Sciatic nerve (tissue), 2 donors: ENCODE results near the gene DIO1. TPM values are rescaled to one million over a fixed set of nuclear protein-coding genes. Genes with fewer than 3 reads are reported as not detected.
"Not testable (repeated sequence)": the region's sequence is repeated elsewhere in the genome, so short reads cannot be mapped to it uniquely, and the experiment has no call there.

Source experiments
- ATAC-seq: fragments of 200-7000 bp; cut with Tn5 transposase; one replicate; pipeline ENCODE4 v1.9.1; 2020; ENCODE audit warnings: mild to moderate bottlenecking, moderate library complexity
- DNase-seq: peaks from one replicate; pipeline ENCODE4 v3.0.0-alpha.2; 2020; ENCODE audit warnings: low spot score
- intact Hi-C: fragments of 100-400 bp; cut with DNase I; formaldehyde crosslinking; loops from one replicate; pipeline ENCODE4 v1.14.2; 2022
- total RNA-seq: library from RNA; stranded (reverse); fragmentation: NEBNext Ultra II Directional; extraction: Animal tissue kit (Norgen Biotek cat#: 25700); gene quantifications from one replicate; pipeline ENCODE4 v1.2.1, GENCODE V29; 2021
- donor health status: DM: no; HTN: no; CAD: no.
- donor health status: DM: no; HTN: no; CAD: no.

Gene DIO1
- total RNA-seq, result not detected

GRCh38 chr1:53893999-53894636 lies at the start of gene DIO1:
TSS of gene DIO1 (plus strand) at chr1:53894187. CDS start at chr1:53894211, 24 bp downstream.
- ATAC-seq (no peak), DNase-seq (no peak)
- intact Hi-C loops, result no loop called here

- ATAC-seq (no peak), DNase-seq (no peak)
- intact Hi-C loops, result no loop called here
Measured at GRCh38 chr1:53847980-53848379, 46.0 kb upstream of the DIO1 start.

GRCh38 chr1:53850082-53850673 lies 43.8 kb upstream of the DIO1 start:
- intact Hi-C loops, result no loop called here
- ATAC-seq (no peak), DNase-seq (no peak)

GRCh38 chr1:53851571-53852285 lies 42.3 kb upstream of the DIO1 start:
- no peak for ATAC-seq
- intact Hi-C loops, result no loop called here
- DNase-seq, result no peak

- no peak for DNase-seq
- intact Hi-C loops, result no loop called here
- peak; percentile 60 for ATAC-seq
Measured at GRCh38 chr1:53860967-53861411, 33.0 kb upstream of the DIO1 start.

GRCh38 chr1:53862507-53862906 lies 31.5 kb upstream of the DIO1 start:
- intact Hi-C loops, result no loop called here
- DNase-seq, result no peak

GRCh38 chr1:53868565-53868964 lies 25.4 kb upstream of the DIO1 start:
- intact Hi-C loops, result no loop called here
- ATAC-seq, result no peak
- DNase-seq, result no peak

More at GRCh38 chr1:53862507-53862906, 31.5 kb upstream of the DIO1 start:
- ATAC-seq, result no peak

- intact Hi-C loops, result no loop called here
- DNase-seq (no peak), ATAC-seq (no peak)
Measured at GRCh38 chr1:53869454-53870117, 24.4 kb upstream of the DIO1 start.

GRCh38 chr1:53871221-53871620 lies 22.8 kb upstream of the DIO1 start:
- intact Hi-C loops, result no loop called here
- DNase-seq (no peak), ATAC-seq (no peak)

GRCh38 chr1:53871773-53872484 lies 22.1 kb upstream of the DIO1 start:
- DNase-seq (no peak), ATAC-seq (no peak)
- intact Hi-C loops, result no loop called here

GRCh38 chr1:53875150-53875549 lies 18.8 kb upstream of the DIO1 start:
- DNase-seq, intact Hi-C loops, ATAC-seq: not testable (repeated sequence)

GRCh38 chr1:53878492-53879105 lies 15.4 kb upstream of the DIO1 start:
- intact Hi-C loops, result no loop called here

GRCh38 chr1:53881853-53882252 lies 12.1 kb upstream of the DIO1 start:
- intact Hi-C loops, ATAC-seq, DNase-seq: not testable (repeated sequence)

More at GRCh38 chr1:53878492-53879105, 15.4 kb upstream of the DIO1 start:
- no peak for DNase-seq
- ATAC-seq, result no peak

GRCh38 chr1:53883600-53883999 lies 10.4 kb upstream of the DIO1 start:
- DNase-seq, intact Hi-C loops, ATAC-seq: not testable (repeated sequence)

GRCh38 chr1:53888681-53889080 lies 5.3 kb upstream of the DIO1 start:
- intact Hi-C loops, result no loop called here
- no peak for DNase-seq
- ATAC-seq, result no peak

- intact Hi-C loops, result no loop called here
- ATAC-seq, result peak; percentile 99
Measured at GRCh38 chr1:53889304-53890298, 4.4 kb upstream of the DIO1 start, which contains the start of gene YIPF1. TSS of gene YIPF1 (minus strand) at chr1:53889797. CDS start at chr1:53888937, 860 bp downstream.

GRCh38 chr1:53890522-53890941 lies 3.5 kb upstream of the DIO1 start:
- DNase-seq, result no peak
- no peak for ATAC-seq
- intact Hi-C loops, result no loop called here

More at GRCh38 chr1:53889304-53890298, 4.4 kb upstream of the DIO1 start, which contains the start of gene YIPF1:
- DNase-seq, result peak; percentile 95
